Stimulated activated naive CD8-positive, alpha-beta T cell treated with anti-CD3 and anti-CD28 coated beads, Interleukin-15, amount 100 ng/mL, for 72 hours (primary cell): Measurements from ENCODE around the gene RAPGEF6.

Experiments
- ATAC-seq: fragments of 150-1000 bp; cut with Tn5 transposase; 2 replicates; pipeline ENCODE4 v1.10.0; 2021; ENCODE audit warnings: mild to moderate bottlenecking, moderate library complexity
- DNase-seq, 2 donors: peaks; one replicate each; pipeline ENCODE4 v3.0.0; 2021 to 2022
- H3K27ac Mint-ChIP-seq, 2 donors: one replicate each; pipeline ENCODE4 v1.8.0; 2022; ENCODE audit warnings: mild to moderate bottlenecking in 2 of 2, mixed read lengths in 2 of 2, moderate library complexity in 2 of 2
- H3K27me3 Mint-ChIP-seq: one replicate; pipeline ENCODE4 v1.8.0; 2022; ENCODE audit warnings: mixed read lengths
- H3K4me1 Mint-ChIP-seq: one replicate; pipeline ENCODE4 v1.8.0; 2022; ENCODE audit warnings: mild to moderate bottlenecking, mixed read lengths
- H3K4me3 Mint-ChIP-seq, 2 donors: one replicate each; pipeline ENCODE4 v1.8.0; 2022; ENCODE audit warnings: mild to moderate bottlenecking in 2 of 2, mixed read lengths in 2 of 2, moderate library complexity in 1 of 2
- H3K9me3 Mint-ChIP-seq, 2 donors: one replicate each; pipeline ENCODE4 v1.8.0; 2022; ENCODE audit warnings: mixed read lengths in 2 of 2

Gene RAPGEF6

GRCh38 chr5:131654309-131654708 is 19.3 kb upstream of the RAPGEF6 start:
- Mint-ChIP-seq H3K4me3 (no peak overlapping the region), H3K27ac (no peak overlapping the region), H3K27me3 (no peaks in the 10 kb centered on the region), H3K9me3 (peaks cover 0 to 3% of the 10 kb centered on the region in 2 donors), H3K4me1 (peaks cover 11% of the 10 kb centered on the region)
- DNase-seq, result no peak
- ATAC-seq, result no peak

GRCh38 chr5:131649161-131649560 is 14.1 kb upstream of the RAPGEF6 start:
- H3K4me3 Mint-ChIP-seq, result no peak overlapping the region
- no peaks in the 10 kb centered on the region for H3K27me3 Mint-ChIP-seq
- H3K27ac Mint-ChIP-seq, result no peak overlapping the region
- H3K4me1 Mint-ChIP-seq, result no peaks in the 10 kb centered on the region
- no peaks in the 10 kb centered on the region for H3K9me3 Mint-ChIP-seq
- no peak for DNase-seq
- no peak for ATAC-seq

GRCh38 chr5:131647048-131647769 is 12.2 kb upstream of the RAPGEF6 start:
- Mint-ChIP-seq H3K4me1 (no peaks in the 10 kb centered on the region), H3K4me3 (no peak overlapping the region), H3K9me3 (no peaks in the 10 kb centered on the region), H3K27ac (no peak overlapping the region), H3K27me3 (no peaks in the 10 kb centered on the region)
- DNase-seq (no peak), ATAC-seq (no peak)

- Mint-ChIP-seq H3K4me3 (no peak overlapping the region), H3K27me3 (no peaks in the 10 kb centered on the region), H3K4me1 (peaks cover 11% of the 10 kb centered on the region), H3K27ac (peak overlapping the region in 1 of 2 donors; percentile 6), H3K9me3 (no peaks in the 10 kb centered on the region)
- DNase-seq (no peak), ATAC-seq (no peak)
Observed at GRCh38 chr5:131644822-131645221, 9.8 kb upstream of the RAPGEF6 start.

GRCh38 chr5:131644370-131644769 is 9.3 kb upstream of the RAPGEF6 start:
- Mint-ChIP-seq H3K4me1 (peaks cover 15% of the 10 kb centered on the region), H3K4me3 (no peak overlapping the region), H3K27ac (peak overlapping the region in 1 of 2 donors; percentile 12), H3K9me3 (no peaks in the 10 kb centered on the region), H3K27me3 (no peaks in the 10 kb centered on the region)
- DNase-seq (no peak), ATAC-seq (no peak)

GRCh38 chr5:131641494-131641893 is 6.5 kb upstream of the RAPGEF6 start:
- no peak for ATAC-seq
- DNase-seq, result no peak
- Mint-ChIP-seq H3K27me3 (no peaks in the 10 kb centered on the region), H3K4me3 (no peak overlapping the region), H3K9me3 (no peaks in the 10 kb centered on the region), H3K27ac (no peak overlapping the region), H3K4me1 (peaks cover 23% of the 10 kb centered on the region)

- peak; percentile 35 to 67 for DNase-seq
- H3K27me3 Mint-ChIP-seq, result no peaks in the 10 kb centered on the region
Observed at GRCh38 chr5:131640043-131640856, 5.2 kb upstream of the RAPGEF6 start.

GRCh38 chr5:131639148-131639547 is 4.1 kb upstream of the RAPGEF6 start:
- Mint-ChIP-seq H3K4me1 (peaks cover 28% of the 10 kb centered on the region), H3K4me3 (no peak overlapping the region), H3K9me3 (no peaks in the 10 kb centered on the region), H3K27me3 (no peaks in the 10 kb centered on the region), H3K27ac (peak overlapping the region in 1 of 2 donors; percentile 93)
- ATAC-seq, result no peak
- DNase-seq, result no peak

More at GRCh38 chr5:131640043-131640856, 5.2 kb upstream of the RAPGEF6 start:
- Mint-ChIP-seq H3K9me3 (no peaks in the 10 kb centered on the region), H3K4me3 (peak overlapping the region; percentile 56 to 64), H3K27ac (peak overlapping the region; percentile 34 to 91), H3K4me1 (peaks cover 28% of the 10 kb centered on the region)
- peak; percentile 98 for ATAC-seq

- Mint-ChIP-seq H3K27ac (no peak overlapping the region), H3K4me3 (no peak overlapping the region), H3K4me1 (peaks cover 28% of the 10 kb centered on the region), H3K9me3 (no peaks in the 10 kb centered on the region), H3K27me3 (no peaks in the 10 kb centered on the region)
- ATAC-seq (no peak), DNase-seq (no peak)
Observed at GRCh38 chr5:131637694-131638093, 2.7 kb upstream of the RAPGEF6 start.

GRCh38 chr5:131635684-131636572 is 899 bp upstream of the RAPGEF6 start:
- ATAC-seq (peak; percentile 0), DNase-seq (no peak)
- peak overlapping the region; percentile 94 to 99 for H3K4me3 Mint-ChIP-seq
- H3K9me3 Mint-ChIP-seq, result no peaks in the 10 kb centered on the region
- peak overlapping the region; percentile 99 for H3K27ac Mint-ChIP-seq
- no peaks in the 10 kb centered on the region for H3K27me3 Mint-ChIP-seq
- peaks cover 28% of the 10 kb centered on the region for H3K4me1 Mint-ChIP-seq

- H3K4me1 Mint-ChIP-seq, result peaks cover 18% of the 10 kb centered on the region
- H3K4me3 Mint-ChIP-seq, result peak overlapping the region; percentile 94 to 99
- ATAC-seq (peak; percentile 66), DNase-seq (peak; percentile 71 to 77)
- H3K9me3 Mint-ChIP-seq, result no peaks in the 10 kb centered on the region
- no peaks in the 10 kb centered on the region for H3K27me3 Mint-ChIP-seq
- peak overlapping the region; percentile 99 for H3K27ac Mint-ChIP-seq
Observed at GRCh38 chr5:131634666-131634995, 398 bp downstream of the RAPGEF6 start.

- Mint-ChIP-seq H3K27ac (peak overlapping the region; percentile 99), H3K4me3 (peak overlapping the region; percentile 94 to 99), H3K9me3 (no peaks in the 10 kb centered on the region), H3K4me1 (peaks cover 18% of the 10 kb centered on the region), H3K27me3 (no peaks in the 10 kb centered on the region)
- DNase-seq (no peak), ATAC-seq (no peak)
Observed at GRCh38 chr5:131634238-131634637, 791 bp downstream of the RAPGEF6 start.

GRCh38 chr5:131633830-131634229 is 1.2 kb downstream of the RAPGEF6 start:
- Mint-ChIP-seq H3K4me1 (peaks cover 18% of the 10 kb centered on the region), H3K27ac (peak overlapping the region; percentile 99), H3K9me3 (no peaks in the 10 kb centered on the region), H3K27me3 (no peaks in the 10 kb centered on the region), H3K4me3 (peak overlapping the region; percentile 94 to 99)
- ATAC-seq (no peak), DNase-seq (no peak)

GRCh38 chr5:131630963-131631350 is 4.1 kb downstream of the RAPGEF6 start:
- Mint-ChIP-seq H3K4me1 (peaks cover 33% of the 10 kb centered on the region), H3K4me3 (no peak overlapping the region), H3K9me3 (no peaks in the 10 kb centered on the region), H3K27ac (no peak overlapping the region), H3K27me3 (no peaks in the 10 kb centered on the region)
- ATAC-seq (no peak), DNase-seq (no peak)

- no peak overlapping the region for H3K4me3 Mint-ChIP-seq
- H3K9me3 Mint-ChIP-seq, result no peaks in the 10 kb centered on the region
- no peak overlapping the region for H3K27ac Mint-ChIP-seq
- DNase-seq, result no peak
- ATAC-seq, result no peak
- H3K27me3 Mint-ChIP-seq, result no peaks in the 10 kb centered on the region
- H3K4me1 Mint-ChIP-seq, result peaks cover 37% of the 10 kb centered on the region
Observed at GRCh38 chr5:131630208-131630962, 4.6 kb downstream of the RAPGEF6 start.
